ENCODE measurements around the gene PPHLN1.
"Not testable (repeated sequence)": the region's sequence is repeated elsewhere in the genome, so short reads cannot be mapped to it uniquely, and the experiment has no call there.

Gene PPHLN1

DNA sequence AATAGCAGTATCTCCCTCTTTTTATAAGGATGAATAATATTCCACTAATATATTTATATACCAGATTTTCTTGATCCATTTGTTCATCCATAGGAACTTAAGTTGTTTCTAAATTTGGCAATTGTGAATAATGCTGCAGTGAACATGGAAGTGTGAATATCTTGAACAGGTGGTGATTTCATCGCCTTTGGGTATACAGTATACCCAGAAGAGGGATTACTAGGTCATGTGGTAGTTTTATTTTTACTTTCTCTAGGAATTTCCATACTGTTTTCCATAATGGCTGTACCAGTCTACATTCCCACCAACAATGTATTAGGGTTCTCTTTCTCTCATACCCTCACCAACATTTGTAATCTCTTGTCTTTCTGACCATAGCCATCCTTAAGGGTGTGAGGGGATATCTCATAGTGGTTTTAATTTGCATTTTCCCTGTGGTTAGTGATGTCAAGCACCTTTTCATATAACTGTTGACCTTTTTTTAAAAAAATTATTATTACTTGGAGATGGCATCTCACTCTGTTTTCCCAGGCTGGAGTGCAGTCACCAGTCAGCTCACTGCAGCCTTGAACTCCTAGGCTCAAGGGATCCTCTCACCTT, 20.5 kb downstream of the PPHLN1 start:
- H3K27ac ChIP-seq (ENCODE audit: low read depth, low read length) = no peak overlapping the region
- no peak overlapping the region for H2AFZ ChIP-seq (ENCODE audit: low read length, unreplicated experiment)
- H3K36me3 ChIP-seq (ENCODE audit: insufficient read depth, low read length) = no peaks in the 10 kb centered on the region
- H3K79me2 ChIP-seq (ENCODE audit: control insufficient read depth, insufficient read depth, low read length, unreplicated experiment) = peaks cover 47% of the 10 kb centered on the region
- no peaks in the 10 kb centered on the region for H3K27me3 ChIP-seq (ENCODE audit: insufficient read depth, low read length)
- H3K4me3 ChIP-seq (ENCODE audit: low read depth, low read length) = no peak overlapping the region
- peaks cover 7% of the 10 kb centered on the region for H3K4me1 ChIP-seq (ENCODE audit: control insufficient read depth, insufficient read depth, low read length, unreplicated experiment)

DNA sequence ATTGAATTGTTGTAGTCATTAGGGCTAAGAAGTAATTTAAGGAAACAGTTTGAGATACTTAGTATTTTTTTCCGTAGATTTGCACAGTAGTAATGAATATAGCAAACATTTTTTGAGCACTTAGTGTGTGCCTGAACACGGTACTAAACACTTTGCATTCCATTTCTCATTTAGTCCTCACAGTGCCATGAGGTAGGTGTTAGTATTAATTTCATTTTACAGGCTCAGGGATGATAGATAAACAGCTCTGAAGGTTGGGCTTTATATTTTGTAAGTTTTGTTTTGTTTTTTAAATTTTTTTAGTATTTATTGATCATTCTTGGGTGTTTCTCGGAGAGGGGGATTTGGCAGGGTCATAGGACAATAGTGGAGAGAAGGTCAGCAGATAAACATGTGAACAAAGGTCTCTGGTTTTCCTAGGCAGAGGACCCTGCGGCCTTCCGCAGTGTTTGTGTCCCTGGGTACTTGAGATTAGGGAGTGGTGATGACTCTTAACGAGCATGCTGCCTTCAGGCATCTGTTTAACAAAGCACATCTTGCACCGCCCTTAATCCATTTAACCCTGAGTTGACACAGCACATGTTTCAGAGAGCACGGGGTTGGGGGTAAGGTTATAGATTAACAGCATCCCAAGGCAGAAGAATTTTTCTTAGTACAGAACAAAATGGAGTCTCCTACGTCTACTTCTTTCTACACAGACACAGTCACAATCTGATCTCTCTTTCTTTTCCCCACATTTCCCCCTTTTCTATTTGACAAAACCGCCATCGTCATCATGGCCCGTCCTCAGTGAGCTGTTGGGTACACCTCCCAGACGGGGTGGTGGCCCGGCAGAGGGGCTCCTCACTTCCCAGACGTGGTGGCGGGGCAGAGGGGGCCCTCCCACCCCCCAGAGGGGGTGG, 23.4 kb downstream of the PPHLN1 start:
- peaks cover 34% of the 10 kb centered on the region for H3K79me2 ChIP-seq (ENCODE audit: control insufficient read depth, insufficient read depth, low read length, unreplicated experiment)
- not testable (repeated sequence) for H3K27ac ChIP-seq (ENCODE audit: low read depth, low read length); H3K36me3 ChIP-seq (ENCODE audit: insufficient read depth, low read length); H3K27me3 ChIP-seq (ENCODE audit: insufficient read depth, low read length); H3K4me1 ChIP-seq (ENCODE audit: control insufficient read depth, insufficient read depth, low read length, unreplicated experiment); H3K4me3 ChIP-seq (ENCODE audit: low read depth, low read length); H2AFZ ChIP-seq (ENCODE audit: low read length, unreplicated experiment)

- not testable (repeated sequence) for H3K36me3 ChIP-seq (ENCODE audit: insufficient read depth, low read length); H3K27ac ChIP-seq (ENCODE audit: low read depth, low read length)
- peaks cover 30% of the 10 kb centered on the region for H3K79me2 ChIP-seq (ENCODE audit: control insufficient read depth, insufficient read depth, low read length, unreplicated experiment)
Measured at GRCh38 chr12:42350021-42350407, 24.0 kb downstream of the PPHLN1 start.

GRCh38 chr12:42356344-42356743, 30.4 kb downstream of the PPHLN1 start:
- Histone ChIP-seq H3K27ac (ENCODE audit: low read depth, low read length) (no peak overlapping the region), H3K27me3 (ENCODE audit: insufficient read depth, low read length) (no peaks in the 10 kb centered on the region), H3K4me3 (ENCODE audit: low read depth, low read length) (no peak overlapping the region), H3K36me3 (ENCODE audit: insufficient read depth, low read length) (0 out of 2 replicates have a peak, but pooled peaks cover 4% of the 10 kb centered on the region), H2AFZ (ENCODE audit: low read length, unreplicated experiment) (no peak overlapping the region), H3K79me2 (ENCODE audit: control insufficient read depth, insufficient read depth, low read length, unreplicated experiment) (peaks cover 6% of the 10 kb centered on the region), H3K4me1 (ENCODE audit: control insufficient read depth, insufficient read depth, low read length, unreplicated experiment) (no peaks in the 10 kb centered on the region)

More at GRCh38 chr12:42350021-42350407, 24.0 kb downstream of the PPHLN1 start:
- not testable (repeated sequence) for H2AFZ ChIP-seq (ENCODE audit: low read length, unreplicated experiment); H3K27me3 ChIP-seq (ENCODE audit: insufficient read depth, low read length); H3K4me3 ChIP-seq (ENCODE audit: low read depth, low read length); H3K4me1 ChIP-seq (ENCODE audit: control insufficient read depth, insufficient read depth, low read length, unreplicated experiment)

GRCh38 chr12:42360747-42361403, 34.9 kb downstream of the PPHLN1 start:
- Histone ChIP-seq H3K4me1 (ENCODE audit: control insufficient read depth, insufficient read depth, low read length, unreplicated experiment) (no peaks in the 10 kb centered on the region), H3K36me3 (ENCODE audit: insufficient read depth, low read length) (0 out of 2 replicates have a peak, but pooled peaks cover 3% of the 10 kb centered on the region), H2AFZ (ENCODE audit: low read length, unreplicated experiment) (no peak overlapping the region), H3K79me2 (ENCODE audit: control insufficient read depth, insufficient read depth, low read length, unreplicated experiment) (peaks cover 3% of the 10 kb centered on the region), H3K4me3 (ENCODE audit: low read depth, low read length) (no peak overlapping the region), H3K27me3 (ENCODE audit: insufficient read depth, low read length) (no peaks in the 10 kb centered on the region), H3K27ac (ENCODE audit: low read depth, low read length) (no peak overlapping the region)

GRCh38 chr12:42361909-42362646, 36.1 kb downstream of the PPHLN1 start:
- H3K27ac ChIP-seq (ENCODE audit: low read depth, low read length) = no peak overlapping the region
- peaks cover 3% of the 10 kb centered on the region for H3K79me2 ChIP-seq (ENCODE audit: control insufficient read depth, insufficient read depth, low read length, unreplicated experiment)
- H3K27me3 ChIP-seq (ENCODE audit: insufficient read depth, low read length) = no peaks in the 10 kb centered on the region
- H2AFZ ChIP-seq (ENCODE audit: low read length, unreplicated experiment) = no peak overlapping the region
- no peaks in the 10 kb centered on the region for H3K4me1 ChIP-seq (ENCODE audit: control insufficient read depth, insufficient read depth, low read length, unreplicated experiment)
- 0 out of 2 replicates have a peak, but pooled peaks cover 3% of the 10 kb centered on the region for H3K36me3 ChIP-seq (ENCODE audit: insufficient read depth, low read length)
- no peak overlapping the region for H3K4me3 ChIP-seq (ENCODE audit: low read depth, low read length)

- peaks cover 3% of the 10 kb centered on the region for H3K79me2 ChIP-seq (ENCODE audit: control insufficient read depth, insufficient read depth, low read length, unreplicated experiment)
- no peak overlapping the region for H2AFZ ChIP-seq (ENCODE audit: low read length, unreplicated experiment)
- no peaks in the 10 kb centered on the region for H3K27me3 ChIP-seq (ENCODE audit: insufficient read depth, low read length)
- H3K4me1 ChIP-seq (ENCODE audit: control insufficient read depth, insufficient read depth, low read length, unreplicated experiment) = no peaks in the 10 kb centered on the region
- no peak overlapping the region for H3K4me3 ChIP-seq (ENCODE audit: low read depth, low read length)
- 0 out of 2 replicates have a peak, but pooled peaks cover 3% of the 10 kb centered on the region for H3K36me3 ChIP-seq (ENCODE audit: insufficient read depth, low read length)
- H3K27ac ChIP-seq (ENCODE audit: low read depth, low read length) = no peak overlapping the region
Measured at GRCh38 chr12:42362647-42363260, 36.8 kb downstream of the PPHLN1 start.

- Histone ChIP-seq H3K27ac (ENCODE audit: low read depth, low read length) (no peak overlapping the region), H3K36me3 (ENCODE audit: insufficient read depth, low read length) (0 out of 2 replicates have a peak, but pooled peaks cover 3% of the 10 kb centered on the region), H3K4me1 (ENCODE audit: control insufficient read depth, insufficient read depth, low read length, unreplicated experiment) (no peaks in the 10 kb centered on the region), H3K4me3 (ENCODE audit: low read depth, low read length) (no peak overlapping the region), H3K79me2 (ENCODE audit: control insufficient read depth, insufficient read depth, low read length, unreplicated experiment) (peaks cover 3% of the 10 kb centered on the region), H2AFZ (ENCODE audit: low read length, unreplicated experiment) (no peak overlapping the region), H3K27me3 (ENCODE audit: insufficient read depth, low read length) (no peaks in the 10 kb centered on the region)
Measured at GRCh38 chr12:42364692-42365091, 38.7 kb downstream of the PPHLN1 start.

GRCh38 chr12:42365486-42365885, 39.5 kb downstream of the PPHLN1 start:
- Histone ChIP-seq H3K79me2 (ENCODE audit: control insufficient read depth, insufficient read depth, low read length, unreplicated experiment) (peaks cover 3% of the 10 kb centered on the region), H3K4me3 (ENCODE audit: low read depth, low read length) (no peak overlapping the region)

GRCh38 chr12:42370013-42370412, 44.0 kb downstream of the PPHLN1 start:
- no peaks in the 10 kb centered on the region for H3K27me3 ChIP-seq (ENCODE audit: insufficient read depth, low read length)
- H3K4me1 ChIP-seq (ENCODE audit: control insufficient read depth, insufficient read depth, low read length, unreplicated experiment) = no peaks in the 10 kb centered on the region
- no peak overlapping the region for H2AFZ ChIP-seq (ENCODE audit: low read length, unreplicated experiment)
- peaks cover 8% of the 10 kb centered on the region for H3K79me2 ChIP-seq (ENCODE audit: control insufficient read depth, insufficient read depth, low read length, unreplicated experiment)
- H3K4me3 ChIP-seq (ENCODE audit: low read depth, low read length) = no peak overlapping the region
- no peaks in the 10 kb centered on the region for H3K36me3 ChIP-seq (ENCODE audit: insufficient read depth, low read length)
- no peak overlapping the region for H3K27ac ChIP-seq (ENCODE audit: low read depth, low read length)

More at GRCh38 chr12:42365486-42365885, 39.5 kb downstream of the PPHLN1 start:
- Histone ChIP-seq H2AFZ (ENCODE audit: low read length, unreplicated experiment) (no peak overlapping the region), H3K27ac (ENCODE audit: low read depth, low read length) (no peak overlapping the region), H3K36me3 (ENCODE audit: insufficient read depth, low read length) (0 out of 2 replicates have a peak, but pooled peaks cover 3% of the 10 kb centered on the region), H3K27me3 (ENCODE audit: insufficient read depth, low read length) (no peaks in the 10 kb centered on the region), H3K4me1 (ENCODE audit: control insufficient read depth, insufficient read depth, low read length, unreplicated experiment) (no peaks in the 10 kb centered on the region)

All from ACC112 (cell line).